H9 (cell line): ENCODE results near the gene TNRC6A. TPM values are rescaled to one million over a fixed set of nuclear protein-coding genes. Genes with fewer than 3 reads are reported as not detected.

Experiments used
- DNase-seq: peaks from one replicate; pipeline ENCODE4 v3.0.0-alpha.2; 2017
- H2AFZ ChIP-seq: one replicate; pipeline ENCODE4 v1.6.1; 2013; ENCODE audit warnings: mild to moderate bottlenecking, low read length, control low read depth, moderate library complexity
- H2AK5ac ChIP-seq: 2 replicates; pipeline ENCODE4 v1.6.1; 2013; ENCODE audit warnings: low read length, control low read depth, mixed read lengths; ENCODE audit not compliant: insufficient read length
- H2BK120ac ChIP-seq: one replicate; pipeline ENCODE4 v1.6.1; 2013; ENCODE audit warnings: low read depth, mild to moderate bottlenecking, low read length, control low read depth, inconsistent platforms; ENCODE audit not compliant: poor library complexity, severe bottlenecking
- H2BK12ac ChIP-seq: 2 replicates; pipeline ENCODE4 v1.6.1; 2013; ENCODE audit warnings: low read length, control low read depth, mixed read lengths, low read depth; ENCODE audit not compliant: insufficient read length
- H2BK15ac ChIP-seq: 2 replicates; pipeline ENCODE4 v1.6.1; 2013; ENCODE audit warnings: low read depth, low read length, control low read depth
- H2BK20ac ChIP-seq: one replicate; pipeline ENCODE4 v1.6.1; 2013; ENCODE audit warnings: low read depth, mild to moderate bottlenecking, low read length, control low read depth, inconsistent platforms; ENCODE audit not compliant: poor library complexity, severe bottlenecking
- H2BK5ac ChIP-seq: 2 replicates; pipeline ENCODE4 v1.6.1; 2013; ENCODE audit warnings: low read length, control low read depth, mixed read lengths; ENCODE audit not compliant: insufficient read length
- H3K14ac ChIP-seq: 2 replicates; pipeline ENCODE4 v1.6.1; 2013; ENCODE audit warnings: low read length, control low read depth; ENCODE audit not compliant: insufficient read depth
- H3K18ac ChIP-seq: 2 replicates; pipeline ENCODE4 v1.6.1; 2013; ENCODE audit warnings: low read depth, mild to moderate bottlenecking, mixed read lengths, low read length, control low read depth; ENCODE audit not compliant: insufficient read length
- H3K23ac ChIP-seq: 2 replicates; pipeline ENCODE4 v1.6.1; 2013; ENCODE audit warnings: low read length, control low read depth, mixed read lengths, low read depth; ENCODE audit not compliant: insufficient read length
- H3K23me2 ChIP-seq: 2 replicates; pipeline ENCODE4 v1.6.1; 2013; ENCODE audit warnings: low read depth, mild to moderate bottlenecking, mixed read lengths, low read length, control low read depth; ENCODE audit not compliant: insufficient read length, poor library complexity, severe bottlenecking
- H3K27ac ChIP-seq: 2 replicates; pipeline ENCODE4 v1.5.1; 2013; ENCODE audit warnings: low read length, control low read depth, mixed read lengths, low read depth; ENCODE audit not compliant: insufficient read length
- H3K27me3 ChIP-seq: 2 replicates; pipeline ENCODE4 v1.6.1; 2013; ENCODE audit warnings: low read length, control low read depth, inconsistent platforms; ENCODE audit not compliant: insufficient read depth
- H3K4ac ChIP-seq: 2 replicates; pipeline ENCODE4 v1.6.1; 2013; ENCODE audit warnings: low read depth, mild to moderate bottlenecking, control low read depth, inconsistent platforms, low read length, moderate library complexity
- H3K4me1 ChIP-seq: 2 replicates; pipeline ENCODE4 v1.6.1; 2013; ENCODE audit warnings: low read length, control low read depth, inconsistent platforms; ENCODE audit not compliant: insufficient read depth
- H3K4me2 ChIP-seq: 2 replicates; pipeline ENCODE4 v1.6.1; 2013; ENCODE audit warnings: low read length, control low read depth, mixed read lengths; ENCODE audit not compliant: insufficient read length, insufficient read depth
- H3K56ac ChIP-seq: 2 replicates; pipeline ENCODE4 v1.6.1; 2013; ENCODE audit warnings: low read depth, mild to moderate bottlenecking, mixed read lengths, low read length, control low read depth; ENCODE audit not compliant: insufficient read length
- H3K79me1 ChIP-seq: 2 replicates; pipeline ENCODE4 v1.6.1; 2013; ENCODE audit warnings: low read depth, mild to moderate bottlenecking, moderate library complexity, low read length, control low read depth, inconsistent platforms; ENCODE audit not compliant: insufficient read depth, poor library complexity, severe bottlenecking
- H3K79me2 ChIP-seq: 2 replicates; pipeline ENCODE4 v1.6.1; 2013; ENCODE audit warnings: low read length, control low read depth, inconsistent platforms; ENCODE audit not compliant: insufficient read depth
- H3K9ac ChIP-seq: 2 replicates; pipeline ENCODE4 v1.6.1; 2013; ENCODE audit warnings: low read length, control low read depth, mixed read lengths; ENCODE audit not compliant: insufficient read length; ENCODE audit errors: extremely low read depth
- H3K9me3 ChIP-seq: one replicate; pipeline ENCODE4 v1.6.1; 2013; ENCODE audit warnings: low read depth, low read length, inconsistent platforms; ENCODE audit not compliant: control insufficient read depth
- H3T11ph ChIP-seq: one replicate; pipeline ENCODE4 v1.6.1; 2013; ENCODE audit warnings: mild to moderate bottlenecking, low read length, control low read depth, inconsistent platforms
- H4K20me1 ChIP-seq: one replicate; pipeline ENCODE4 v1.6.1; 2013; ENCODE audit not compliant: control insufficient read depth, insufficient read length, insufficient read depth
- H4K5ac ChIP-seq: 2 replicates; pipeline ENCODE4 v1.6.1; 2013; ENCODE audit warnings: low read depth, mild to moderate bottlenecking, mixed read lengths, low read length, control low read depth; ENCODE audit not compliant: insufficient read length
- H4K8ac ChIP-seq: replicated peaks from 2 replicates; pipeline ENCODE4 v1.6.1; 2013; ENCODE audit warnings: low read length, control low read depth, mixed read lengths, low read depth; ENCODE audit not compliant: insufficient read length
- H4K91ac ChIP-seq: 2 replicates; pipeline ENCODE4 v1.6.1; 2013; ENCODE audit warnings: low read depth, mild to moderate bottlenecking, moderate library complexity, mixed read lengths, low read length, control low read depth; ENCODE audit not compliant: insufficient read length
- H3K27ac Mint-ChIP-seq, 3 experiments: 2 replicates in 2 of 3; 3 replicates in 1 of 3; pipeline ENCODE4 v1.8.0; 2020 to 2021; ENCODE audit warnings: mixed read lengths in 3 of 3, mild to moderate bottlenecking in 1 of 3, moderate library complexity in 1 of 3
- H3K27me3 Mint-ChIP-seq: 2 replicates; pipeline ENCODE4 v1.8.0; 2021; ENCODE audit warnings: low read depth, mild to moderate bottlenecking, moderate library complexity, mixed read lengths
- H3K36me3 Mint-ChIP-seq, 3 experiments: 2 replicates in 2 of 3; 3 replicates in 1 of 3; pipeline ENCODE4 v1.8.0; 2020 to 2021; ENCODE audit warnings: low read depth in 3 of 3, mixed read lengths in 3 of 3; ENCODE audit not compliant: insufficient read depth in 1 of 3
- H3K4me1 Mint-ChIP-seq, 2 experiments: 2 replicates each; pipeline ENCODE4 v1.8.0; 2020; ENCODE audit warnings: mixed read lengths in 2 of 2
- H3K4me3 Mint-ChIP-seq, 2 experiments: 2 replicates in 1 of 2; 3 replicates in 1 of 2; pipeline ENCODE4 v1.8.0; 2020 to 2021; ENCODE audit warnings: mild to moderate bottlenecking in 2 of 2, mixed read lengths in 2 of 2, moderate library complexity in 1 of 2
- H3K9me3 Mint-ChIP-seq, 2 experiments: 2 replicates in 1 of 2; 3 replicates in 1 of 2; pipeline ENCODE4 v1.8.0; 2020; ENCODE audit warnings: mild to moderate bottlenecking in 2 of 2, mixed read lengths in 2 of 2, moderate library complexity in 1 of 2
- CTCF ChIP-seq: fragments of 200-600 bp; sonication (generic); conservative IDR thresholded peaks from 3 replicates; pipeline ENCODE4 v1.8.0; 2021; ENCODE audit warnings: antibody characterized with exemption, mild to moderate bottlenecking
- WGBS: extraction: QIAGEN DNeasy Blood & Tissue Kit; methylation state at CpG from one replicate; pipeline ENCODE4 v1.1.7; 2013; ENCODE audit warnings: missing lambda C conversion rate, low lambda C conversion rate, mixed read lengths; ENCODE audit not compliant: insufficient read length; ENCODE audit errors: extremely low coverage; 5-methylcytosine and 5-hydroxymethylcytosine counted together
- total RNA-seq: library from RNA; stranded (reverse); gene quantifications from 2 replicates; pipeline ENCODE4 v1.2.1, GENCODE V29; 2021

TNRC6A gene
- total RNA-seq, 1 experiment from 2014 or later: 114 TPM

GRCh38 chr16:24766057-24766456 lies 36.6 kb downstream of the TNRC6A start:
- Mint-ChIP-seq H3K4me3 (no peak overlapping the region), H3K4me1 (peaks cover 22 to 28% of the 10 kb centered on the region in 2 experiments), H3K27ac (no peak overlapping the region), H3K36me3 (peaks cover 10 to 50% (median 27%) of the 10 kb centered on the region in 3 experiments), H3K27me3 (no peaks in the 10 kb centered on the region), H3K9me3 (no peaks in the 10 kb centered on the region)
- no peak overlapping the region for H3K56ac ChIP-seq
- no peaks in the 10 kb centered on the region for H3K9me3 ChIP-seq
- no peak overlapping the region for H3K27ac ChIP-seq
- no peak overlapping the region for H2BK5ac ChIP-seq
- no peak for TF ChIP-seq CTCF
- no peak for DNase-seq
- no peak overlapping the region for H4K5ac ChIP-seq
- no CpG with 5 or more reads among the region's 3 CpGs for WGBS
- no peak overlapping the region for H2AK5ac ChIP-seq
- H2AFZ ChIP-seq: no peak overlapping the region
- H2BK12ac ChIP-seq: no peak overlapping the region
- H3K14ac ChIP-seq: no peak overlapping the region
- no peak overlapping the region for H3K18ac ChIP-seq
- H3K79me1 ChIP-seq: peaks cover 7% of the 10 kb centered on the region
- no peaks in the 10 kb centered on the region for H4K20me1 ChIP-seq
- no peak overlapping the region for H3K4ac ChIP-seq
- no peaks in the 10 kb centered on the region for H3K27me3 ChIP-seq
- H4K91ac ChIP-seq: no peak overlapping the region
- no peak overlapping the region for H2BK120ac ChIP-seq
- H3K23ac ChIP-seq: no peak overlapping the region
- H3T11ph ChIP-seq: no peak overlapping the region
- H3K79me2 ChIP-seq: peaks cover 7% of the 10 kb centered on the region; the same call in 1 of the 2 replicates
- H3K4me2 ChIP-seq: no peak overlapping the region
- no peak overlapping the region for H3K9ac ChIP-seq
- no peak overlapping the region for H2BK20ac ChIP-seq
- H2BK15ac ChIP-seq: no peak overlapping the region
- H3K4me1 ChIP-seq: peaks cover 2% of the 10 kb centered on the region; the same call in 1 of the 2 replicates
- H3K23me2 ChIP-seq: no peaks in the 10 kb centered on the region
- H4K8ac ChIP-seq: no peak overlapping the region
